C4-2B (cell line): ENCODE data around the gene BRI3.

Experiments used
- CTCF ChIP-seq: fragments of 450-650 bp; conservative IDR thresholded peaks from 2 replicates; pipeline ENCODE4 v1.5.1; 2017; ENCODE audit warnings: mild to moderate bottlenecking
- ZFX ChIP-seq: fragments of 450-650 bp; IDR thresholded peaks from 2 replicates; pipeline ENCODE4 v1.6.1; 2017

GRCh38 chr7:98317366-98318040 is 36.0 kb downstream of the BRI3 start:
- TF ChIP-seq CTCF (no peak), ZFX (no peak)
